Astrocyte (in vitro differentiated cells and primary cell): ENCODE data around the gene TAAR6. TPM values are rescaled to one million over a fixed set of nuclear protein-coding genes. Genes with fewer than 3 reads are reported as not detected.
"Not testable (repeated sequence)": the region's sequence is repeated elsewhere in the genome, so short reads cannot be mapped to it uniquely, and the experiment has no call there.

ENCODE experiments used
- DNase-seq: peaks from one replicate; pipeline ENCODE4 v3.0.0-alpha.2; 2010; ENCODE audit warnings: low read depth
- FAIRE-seq: peaks from 2 replicates; lab custom pipeline; 2011; peaks lifted over from hg19 to GRCh38; lab: Jason Lieb, UNC
- H2AFZ ChIP-seq: 2 replicates; pipeline ENCODE4 v1.6.0; 2012; ENCODE audit warnings: low read depth, low read length, inconsistent platforms
- H3K27ac ChIP-seq: 2 replicates; pipeline ENCODE4 v1.5.1; 2011; ENCODE audit warnings: low read depth, low read length, inconsistent platforms
- H3K27me3 ChIP-seq: 2 replicates; pipeline ENCODE4 v1.6.0; 2011; ENCODE audit warnings: low read length, inconsistent platforms; ENCODE audit not compliant: insufficient read depth
- H3K36me3 ChIP-seq: 2 replicates; pipeline ENCODE4 v1.5.1; 2011; ENCODE audit warnings: low read length, inconsistent platforms; ENCODE audit not compliant: insufficient read depth
- H3K4me1 ChIP-seq: 2 replicates; pipeline ENCODE4 v1.5.1; 2011; ENCODE audit warnings: low read length, inconsistent platforms; ENCODE audit not compliant: insufficient read depth
- H3K4me2 ChIP-seq: 2 replicates; pipeline ENCODE4 v1.6.0; 2012; ENCODE audit warnings: low read length, inconsistent platforms
- H3K4me3 ChIP-seq: 2 replicates; pipeline ENCODE4 v1.5.1; 2011; ENCODE audit warnings: low read depth, mild to moderate bottlenecking, low read length, inconsistent platforms; ENCODE audit not compliant: insufficient read depth
- H3K79me2 ChIP-seq: 2 replicates; pipeline ENCODE4 v1.6.0; 2012; ENCODE audit warnings: mild to moderate bottlenecking, low read length, inconsistent platforms; ENCODE audit not compliant: insufficient read depth
- H3K9ac ChIP-seq: 2 replicates; pipeline ENCODE4 v1.6.0; 2012; ENCODE audit warnings: mild to moderate bottlenecking, low read length, inconsistent platforms
- H3K9me3 ChIP-seq: 2 replicates; pipeline ENCODE4 v1.5.1; 2012; ENCODE audit warnings: low read depth, mild to moderate bottlenecking, low read length, inconsistent platforms; ENCODE audit not compliant: insufficient read depth
- H4K20me1 ChIP-seq: 2 replicates; pipeline ENCODE4 v1.6.0; 2012; ENCODE audit warnings: low read length, inconsistent platforms; ENCODE audit not compliant: insufficient read depth
- H3K27ac Mint-ChIP-seq: one replicate; pipeline ENCODE4 v1.8.0; 2021; ENCODE audit warnings: mild to moderate bottlenecking, mixed read lengths; ENCODE audit not compliant: unreplicated experiment
- H3K27me3 Mint-ChIP-seq: one replicate; pipeline ENCODE4 v1.8.0; 2021; ENCODE audit warnings: low read depth, mixed read lengths; ENCODE audit not compliant: unreplicated experiment
- H3K36me3 Mint-ChIP-seq: one replicate; pipeline ENCODE4 v1.8.0; 2021; ENCODE audit warnings: low read depth, mixed read lengths; ENCODE audit not compliant: unreplicated experiment
- H3K4me1 Mint-ChIP-seq: one replicate; pipeline ENCODE4 v1.8.0; 2021; ENCODE audit warnings: low read depth, mixed read lengths; ENCODE audit not compliant: unreplicated experiment
- H3K4me3 Mint-ChIP-seq: one replicate; pipeline ENCODE4 v1.8.0; 2021; ENCODE audit warnings: mild to moderate bottlenecking, moderate library complexity, mixed read lengths; ENCODE audit not compliant: unreplicated experiment
- H3K9me3 Mint-ChIP-seq: one replicate; pipeline ENCODE4 v1.8.0; 2021; ENCODE audit warnings: mild to moderate bottlenecking, mixed read lengths; ENCODE audit not compliant: unreplicated experiment
- EZH2 ChIP-seq: IDR thresholded peaks from 2 replicates; pipeline ENCODE4 v1.6.1; 2012; ENCODE audit warnings: mild to moderate bottlenecking, low read length, inconsistent platforms; ENCODE audit not compliant: insufficient read depth
- total RNA-seq: library from RNA; stranded (reverse); gene quantifications from 2 replicates; pipeline ENCODE4 v1.2.1, GENCODE V29; 2021
- TF ChIP-seq, protein P1 (sequence below): IDR thresholded peaks from 2 replicates; pipeline ENCODE4 v1.5.1; 2011; ENCODE audit warnings: low read depth, mild to moderate bottlenecking, inconsistent platforms, low read length, moderate library complexity; ENCODE audit not compliant: insufficient read depth

TAAR6 gene
- total RNA-seq, 1 donor from 2014 or later: not detected

DNA sequence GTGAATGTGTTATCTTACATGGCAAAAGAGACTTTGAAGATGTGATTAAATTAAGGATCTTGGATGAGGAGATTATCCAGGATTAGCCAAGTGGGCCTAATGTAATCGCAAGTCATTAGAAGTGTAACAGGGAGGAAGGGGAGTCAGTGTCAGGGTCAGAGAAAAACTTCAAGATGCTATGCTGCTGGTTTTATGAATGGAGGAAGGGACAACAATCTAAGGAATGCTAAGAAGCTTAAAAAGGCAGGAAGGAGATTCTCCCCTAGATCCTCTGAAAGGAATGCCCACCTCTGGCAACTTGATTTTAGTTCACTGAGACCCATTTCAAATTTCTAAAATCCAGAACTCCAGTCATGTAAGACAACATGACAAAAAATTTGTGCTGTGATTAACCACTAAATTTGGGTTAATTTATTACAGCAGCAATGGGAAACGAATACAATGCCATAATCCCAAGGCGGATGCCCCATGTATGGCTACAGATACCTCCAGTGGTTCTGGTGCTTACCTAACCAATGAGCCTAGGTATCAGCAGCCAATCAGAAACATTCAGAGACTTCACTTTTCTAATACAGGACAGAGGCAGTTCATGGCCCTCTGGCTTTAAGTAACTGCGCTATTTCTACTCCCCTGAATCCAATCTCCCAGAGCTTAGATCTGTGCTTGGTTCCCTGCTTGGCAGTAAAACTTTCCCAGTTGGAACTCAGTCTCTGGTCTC is 21.2 kb upstream of the TAAR6 start:
- no peak overlapping the region for H2AFZ ChIP-seq

GRCh38 chr6:132551214-132551613 is 18.9 kb upstream of the TAAR6 start:
- TF ChIP-seq, protein P1, sequence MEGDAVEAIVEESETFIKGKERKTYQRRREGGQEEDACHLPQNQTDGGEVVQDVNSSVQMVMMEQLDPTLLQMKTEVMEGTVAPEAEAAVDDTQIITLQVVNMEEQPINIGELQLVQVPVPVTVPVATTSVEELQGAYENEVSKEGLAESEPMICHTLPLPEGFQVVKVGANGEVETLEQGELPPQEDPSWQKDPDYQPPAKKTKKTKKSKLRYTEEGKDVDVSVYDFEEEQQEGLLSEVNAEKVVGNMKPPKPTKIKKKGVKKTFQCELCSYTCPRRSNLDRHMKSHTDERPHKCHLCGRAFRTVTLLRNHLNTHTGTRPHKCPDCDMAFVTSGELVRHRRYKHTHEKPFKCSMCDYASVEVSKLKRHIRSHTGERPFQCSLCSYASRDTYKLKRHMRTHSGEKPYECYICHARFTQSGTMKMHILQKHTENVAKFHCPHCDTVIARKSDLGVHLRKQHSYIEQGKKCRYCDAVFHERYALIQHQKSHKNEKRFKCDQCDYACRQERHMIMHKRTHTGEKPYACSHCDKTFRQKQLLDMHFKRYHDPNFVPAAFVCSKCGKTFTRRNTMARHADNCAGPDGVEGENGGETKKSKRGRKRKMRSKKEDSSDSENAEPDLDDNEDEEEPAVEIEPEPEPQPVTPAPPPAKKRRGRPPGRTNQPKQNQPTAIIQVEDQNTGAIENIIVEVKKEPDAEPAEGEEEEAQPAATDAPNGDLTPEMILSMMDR: no peak
- TF ChIP-seq EZH2: no peak
- Mint-ChIP-seq H3K4me1 (peaks cover 5% of the 10 kb centered on the region), H3K9me3 (no peaks in the 10 kb centered on the region), H3K27me3 (no peaks in the 10 kb centered on the region), H3K4me3 (no peak overlapping the region), H3K27ac (no peak overlapping the region), H3K36me3 (no peaks in the 10 kb centered on the region)
- H3K9me3 ChIP-seq: no peaks in the 10 kb centered on the region
- no peak overlapping the region for H3K9ac ChIP-seq
- no peak overlapping the region for H3K27ac ChIP-seq
- H3K4me3 ChIP-seq: no peak overlapping the region
- no peaks in the 10 kb centered on the region for H3K4me1 ChIP-seq
- FAIRE-seq: no peak
- H4K20me1 ChIP-seq: no peaks in the 10 kb centered on the region
- DNase-seq: no peak
- no peaks in the 10 kb centered on the region for H3K36me3 ChIP-seq
- no peaks in the 10 kb centered on the region for H3K79me2 ChIP-seq
- peaks cover 8% of the 10 kb centered on the region for H3K27me3 ChIP-seq
- no peak overlapping the region for H2AFZ ChIP-seq
- no peak overlapping the region for H3K4me2 ChIP-seq

More for the DNA sequence above, 21.2 kb upstream of the TAAR6 start:
- H3K36me3 ChIP-seq: no peaks in the 10 kb centered on the region
- no peak overlapping the region for H3K27ac Mint-ChIP-seq
- H3K9me3 ChIP-seq: no peaks in the 10 kb centered on the region
- DNase-seq (no peak), FAIRE-seq (no peak)
- H3K4me3 ChIP-seq: no peak overlapping the region
- no peaks in the 10 kb centered on the region for H3K27me3 Mint-ChIP-seq
- no peaks in the 10 kb centered on the region for H3K79me2 ChIP-seq
- no peaks in the 10 kb centered on the region for H3K9me3 Mint-ChIP-seq
- H3K9ac ChIP-seq: no peak overlapping the region
- H3K36me3 Mint-ChIP-seq: no peaks in the 10 kb centered on the region
- H4K20me1 ChIP-seq: no peaks in the 10 kb centered on the region
- H3K4me2 ChIP-seq: no peak overlapping the region
- H3K4me1 Mint-ChIP-seq: peaks cover 5% of the 10 kb centered on the region
- no peak overlapping the region for H3K4me3 Mint-ChIP-seq
- no peak for TF ChIP-seq EZH2
- TF ChIP-seq, protein P1: no peak
- H3K27me3 ChIP-seq: peaks cover 8% of the 10 kb centered on the region
- H3K4me1 ChIP-seq: no peaks in the 10 kb centered on the region
- H3K27ac ChIP-seq: no peak overlapping the region

- no peaks in the 10 kb centered on the region for H3K4me1 ChIP-seq
- no peak within 1 kb of the TSS for H3K4me3 Mint-ChIP-seq
- H3K27ac Mint-ChIP-seq: no peak within 1 kb of the TSS
- no peaks in the 10 kb centered on the region for H3K36me3 Mint-ChIP-seq
- peaks cover 8% of the 10 kb centered on the region for H3K27me3 ChIP-seq
- TF ChIP-seq, protein P1: no peak
- TF ChIP-seq EZH2: no peak
- no peak within 1 kb of the TSS for H3K4me3 ChIP-seq
- H3K36me3 ChIP-seq: no peaks in the 10 kb centered on the region
- H2AFZ ChIP-seq: no peak within 1 kb of the TSS
- no peak within 1 kb of the TSS for H3K9ac ChIP-seq
- DNase-seq (no peak), FAIRE-seq (no peak)
- H3K27ac ChIP-seq: no peak within 1 kb of the TSS
- H3K27me3 Mint-ChIP-seq: no peaks in the 10 kb centered on the region
- H3K4me1 Mint-ChIP-seq: peaks cover 5% of the 10 kb centered on the region
- no peaks in the 10 kb centered on the region for H3K9me3 Mint-ChIP-seq
- H3K79me2 ChIP-seq: no peaks in the 10 kb centered on the region
- H3K4me2 ChIP-seq: no peak within 1 kb of the TSS
- no peaks in the 10 kb centered on the region for H3K9me3 ChIP-seq
- H4K20me1 ChIP-seq: no peaks in the 10 kb centered on the region
Observed at GRCh38 chr6:132552372-132552771, 17.8 kb upstream of the TAAR6 start, which contains the start of gene TAAR8. TSS of gene TAAR8 (plus strand) at chr6:132552672. CDS start at chr6:132552693, 21 bp downstream.

DNA sequence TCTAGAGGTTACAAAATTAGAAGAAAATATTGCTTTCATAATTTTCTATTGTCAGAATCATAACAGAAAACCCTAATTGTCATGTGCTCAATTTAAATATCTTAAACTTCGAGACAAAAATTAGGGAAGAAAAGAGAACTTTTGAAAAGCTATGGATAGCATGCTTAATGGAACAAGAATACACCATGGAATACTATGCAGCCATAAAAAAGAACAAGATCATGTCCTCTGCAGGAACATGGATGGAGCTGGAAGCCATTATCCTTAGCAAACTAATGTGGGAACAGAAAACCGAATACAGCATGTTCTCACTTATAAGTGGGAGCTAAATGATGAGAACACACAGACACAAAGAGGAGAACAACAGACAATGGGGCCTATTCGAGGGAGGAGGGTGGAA is 10.0 kb upstream of the TAAR6 start:
- H3K27ac Mint-ChIP-seq, H3K36me3 Mint-ChIP-seq, FAIRE-seq, H3K9me3 Mint-ChIP-seq, DNase-seq, H2AFZ ChIP-seq, H3K4me3 Mint-ChIP-seq, H3K4me3 ChIP-seq, H3K79me2 ChIP-seq, H3K27me3 Mint-ChIP-seq, H3K9me3 ChIP-seq, H3K36me3 ChIP-seq, H3K27me3 ChIP-seq, H3K9ac ChIP-seq, H3K4me1 ChIP-seq, H4K20me1 ChIP-seq, H3K27ac ChIP-seq, H3K4me1 Mint-ChIP-seq, H3K4me2 ChIP-seq: not testable (repeated sequence)
